Right lobe of liver (tissue), 4 donors: Measurements from ENCODE around the gene PLXNB3.
"Not testable (repeated sequence)": the region's sequence is repeated elsewhere in the genome, so short reads cannot be mapped to it uniquely, and the experiment has no call there.

Experiments
- POLR2A ChIP-seq: fragments of 450-650 bp; IDR thresholded peaks from one replicate; pipeline ENCODE4 v1.6.1; 2017; ENCODE audit warnings: antibody characterized with exemption, mild to moderate bottlenecking
- TF ChIP-seq, protein P1 (sequence below), 4 donors: fragments of 200-600 bp in 3 of 4; fragments of 450-650 bp in 1 of 4; IDR thresholded peaks; one replicate each; pipeline versions ENCODE4 v1.5.1 to v1.8.0; 2016 to 2022; ENCODE audit warnings: antibody characterized with exemption in 4 of 4, mild to moderate bottlenecking in 2 of 4
- donor health status: DM: no; HTN: no; CAD: no.
- donor health status: DM: no; HTN: no; CAD: no.
- donor health status: DM: no; HTN: yes; CAD: no.

DNA sequence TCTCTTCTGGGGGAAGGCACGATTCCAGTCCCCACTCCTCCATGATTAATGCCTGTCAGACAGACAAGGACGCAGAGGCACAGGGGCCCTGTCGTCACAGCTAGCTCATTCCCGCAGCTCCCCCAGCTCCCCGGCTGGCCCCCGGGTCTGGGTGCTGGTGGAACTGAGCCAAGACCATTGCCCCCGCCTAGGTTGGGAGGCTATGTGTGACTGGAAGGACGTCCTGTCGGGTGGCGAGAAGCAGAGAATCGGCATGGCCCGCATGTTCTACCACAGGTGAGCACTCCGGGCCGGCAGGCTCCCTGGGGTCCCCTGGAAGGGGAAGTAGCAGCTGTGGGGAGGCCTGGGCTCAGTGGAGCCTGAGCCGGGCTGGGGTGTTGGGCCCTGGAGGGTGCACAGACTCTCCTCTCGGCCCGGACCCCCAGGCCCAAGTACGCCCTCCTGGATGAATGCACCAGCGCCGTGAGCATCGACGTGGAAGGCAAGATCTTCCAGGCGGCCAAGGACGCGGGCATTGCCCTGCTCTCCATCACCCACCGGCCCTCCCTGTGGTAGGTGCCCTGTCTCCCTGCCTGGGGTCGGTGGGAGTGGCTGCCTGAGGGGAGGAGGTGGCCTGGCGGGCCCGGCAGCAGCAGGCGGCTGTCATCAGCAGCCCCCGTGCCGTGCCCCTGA, 21.1 kb upstream of the PLXNB3 start:
- TF ChIP-seq, protein P1, sequence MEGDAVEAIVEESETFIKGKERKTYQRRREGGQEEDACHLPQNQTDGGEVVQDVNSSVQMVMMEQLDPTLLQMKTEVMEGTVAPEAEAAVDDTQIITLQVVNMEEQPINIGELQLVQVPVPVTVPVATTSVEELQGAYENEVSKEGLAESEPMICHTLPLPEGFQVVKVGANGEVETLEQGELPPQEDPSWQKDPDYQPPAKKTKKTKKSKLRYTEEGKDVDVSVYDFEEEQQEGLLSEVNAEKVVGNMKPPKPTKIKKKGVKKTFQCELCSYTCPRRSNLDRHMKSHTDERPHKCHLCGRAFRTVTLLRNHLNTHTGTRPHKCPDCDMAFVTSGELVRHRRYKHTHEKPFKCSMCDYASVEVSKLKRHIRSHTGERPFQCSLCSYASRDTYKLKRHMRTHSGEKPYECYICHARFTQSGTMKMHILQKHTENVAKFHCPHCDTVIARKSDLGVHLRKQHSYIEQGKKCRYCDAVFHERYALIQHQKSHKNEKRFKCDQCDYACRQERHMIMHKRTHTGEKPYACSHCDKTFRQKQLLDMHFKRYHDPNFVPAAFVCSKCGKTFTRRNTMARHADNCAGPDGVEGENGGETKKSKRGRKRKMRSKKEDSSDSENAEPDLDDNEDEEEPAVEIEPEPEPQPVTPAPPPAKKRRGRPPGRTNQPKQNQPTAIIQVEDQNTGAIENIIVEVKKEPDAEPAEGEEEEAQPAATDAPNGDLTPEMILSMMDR (IDR thresholded peaks at IDR 0.05) = not testable (repeated sequence)
- not testable (repeated sequence) for TF ChIP-seq POLR2A
